SK-N-SH treated with all-trans-retinoic acid at 6 μM for 48 hours (cell line): ENCODE measurements around the gene DCHS2.

ENCODE experiments used
- ATAC-seq: fragments of 200-7000 bp; cut with Tn5 transposase; 3 replicates; pipeline ENCODE4 v1.9.1; 2020; ENCODE audit warnings: mild to moderate bottlenecking, moderate library complexity
- ARNTL ChIP-seq: fragments of 450-650 bp; formaldehyde crosslinking; IDR thresholded peaks from 2 replicates; pipeline ENCODE4 v1.5.0; 2020; ENCODE audit warnings: low read depth, mild to moderate bottlenecking, moderate library complexity, borderline replicate concordance
- BACH2 ChIP-seq: fragments of 250-450 bp; sonication (Bioruptor Pico); IDR thresholded peaks from 2 replicates; pipeline ENCODE4 v1.9.0; 2021; ENCODE audit warnings: mild to moderate bottlenecking, borderline replicate concordance
- CSDC2 ChIP-seq: fragments of 250-450 bp; sonication (Bioruptor Pico); IDR thresholded peaks from 2 replicates; pipeline ENCODE4 v1.5.0; 2020; ENCODE audit warnings: mild to moderate bottlenecking, moderate library complexity
- CSRNP3 ChIP-seq: fragments of 250-450 bp; sonication (Bioruptor Pico); IDR thresholded peaks from 2 replicates; pipeline ENCODE4 v1.5.1; 2021; ENCODE audit warnings: mild to moderate bottlenecking, moderate library complexity
- ESRRG ChIP-seq: fragments of 250-450 bp; sonication (Bioruptor Pico); IDR thresholded peaks from 2 replicates; pipeline ENCODE4 v1.6.1; 2021; ENCODE audit warnings: mild to moderate bottlenecking
- GLIS3 ChIP-seq: fragments of 250-450 bp; sonication (Bioruptor Pico); IDR thresholded peaks from 2 replicates; pipeline ENCODE4 v1.5.0; 2020; ENCODE audit warnings: mild to moderate bottlenecking, moderate library complexity
- ISL1 ChIP-seq: fragments of 250-450 bp; sonication (Bioruptor Pico); IDR thresholded peaks from 2 replicates; pipeline ENCODE4 v2.1.2; 2022; ENCODE audit warnings: mild to moderate bottlenecking, moderate library complexity
- OSR1 ChIP-seq: fragments of 250-450 bp; sonication (Bioruptor Pico); IDR thresholded peaks from 2 replicates; pipeline ENCODE4 v1.8.0; 2022; ENCODE audit warnings: moderate library complexity, mild to moderate bottlenecking, inconsistent platforms
- POU6F1 ChIP-seq: fragments of 250-450 bp; sonication (Bioruptor Pico); IDR thresholded peaks from 2 replicates; pipeline ENCODE4 v1.8.0; 2021; ENCODE audit warnings: low read depth, mild to moderate bottlenecking, moderate library complexity, borderline replicate concordance
- PPARA ChIP-seq: fragments of 250-450 bp; sonication (Bioruptor Pico); IDR thresholded peaks from 2 replicates; pipeline ENCODE4 v1.5.0; 2020; ENCODE audit warnings: mild to moderate bottlenecking, borderline replicate concordance
- RARB ChIP-seq: fragments of 250-450 bp; sonication (Bioruptor Pico); IDR thresholded peaks from 2 replicates; pipeline ENCODE4 v1.8.0; 2021; ENCODE audit warnings: mild to moderate bottlenecking, moderate library complexity
- SNAI2 ChIP-seq: fragments of 250-450 bp; sonication (Bioruptor Pico); IDR thresholded peaks from 2 replicates; pipeline ENCODE4 v1.5.0; 2020; ENCODE audit warnings: mild to moderate bottlenecking, moderate library complexity
- TCF4 ChIP-seq: fragments of 250-450 bp; sonication (Bioruptor Pico); IDR thresholded peaks from 2 replicates; pipeline ENCODE4 v1.8.0; 2021; ENCODE audit warnings: mild to moderate bottlenecking, moderate library complexity, borderline replicate concordance
- TOX ChIP-seq: fragments of 250-450 bp; sonication (Bioruptor Pico); IDR thresholded peaks from 2 replicates; pipeline ENCODE4 v1.8.0; 2021; ENCODE audit warnings: mild to moderate bottlenecking, moderate library complexity, borderline replicate concordance
- ZC3H10 ChIP-seq: fragments of 250-450 bp; sonication (Bioruptor Pico); IDR thresholded peaks from 2 replicates; pipeline ENCODE4 v1.5.1; 2021; ENCODE audit warnings: mild to moderate bottlenecking, moderate library complexity
- ZFP3 ChIP-seq: fragments of 250-450 bp; sonication (Bioruptor Pico); IDR thresholded peaks from 2 replicates; pipeline ENCODE4 v1.5.0; 2020; ENCODE audit warnings: mild to moderate bottlenecking, moderate library complexity
- ZFP30 ChIP-seq: fragments of 450-650 bp; formaldehyde crosslinking; IDR thresholded peaks from 2 replicates; pipeline ENCODE4 v1.5.0; 2022; ENCODE audit warnings: mild to moderate bottlenecking, moderate library complexity
- ZNF565 ChIP-seq: fragments of 450-650 bp; formaldehyde crosslinking; conservative IDR thresholded peaks from 2 replicates; pipeline ENCODE4 v1.5.0; 2020; ENCODE audit warnings: low read depth, mild to moderate bottlenecking, moderate library complexity
- ZNF70 ChIP-seq: fragments of 450-650 bp; formaldehyde crosslinking; IDR thresholded peaks from 2 replicates; pipeline ENCODE4 v1.5.0; 2020; ENCODE audit warnings: mild to moderate bottlenecking, moderate library complexity
- ZNF8 ChIP-seq: fragments of 450-650 bp; formaldehyde crosslinking; IDR thresholded peaks from 2 replicates; pipeline ENCODE4 v1.5.0; 2020; ENCODE audit warnings: mild to moderate bottlenecking, moderate library complexity
- TF ChIP-seq, protein P1 (sequence below): fragments of 250-450 bp; sonication (Bioruptor Pico); IDR thresholded peaks from 2 replicates; pipeline ENCODE4 v1.5.0; 2020; ENCODE audit warnings: mild to moderate bottlenecking, moderate library complexity
- TF ChIP-seq, protein P2 (sequence below): fragments of 250-450 bp; sonication (Bioruptor Pico); IDR thresholded peaks from 2 replicates; pipeline ENCODE4 v1.8.0; 2020; ENCODE audit warnings: mild to moderate bottlenecking, moderate library complexity, borderline replicate concordance
- TF ChIP-seq, protein P3 (sequence below): fragments of 250-450 bp; sonication (Bioruptor Pico); IDR thresholded peaks from 2 replicates; pipeline ENCODE4 v1.5.1; 2020; ENCODE audit warnings: low read depth, mild to moderate bottlenecking, moderate library complexity

Gene DCHS2

GRCh38 chr4:154414796-154415195 lies 76.8 kb downstream of the DCHS2 start:
- no peak for ATAC-seq
- no peak for TF ChIP-seq ZNF70 (CRISPR knock-in tag)
- no peak for TF ChIP-seq RARB
- no peak for TF ChIP-seq GLIS3
- TF ChIP-seq, protein P1, sequence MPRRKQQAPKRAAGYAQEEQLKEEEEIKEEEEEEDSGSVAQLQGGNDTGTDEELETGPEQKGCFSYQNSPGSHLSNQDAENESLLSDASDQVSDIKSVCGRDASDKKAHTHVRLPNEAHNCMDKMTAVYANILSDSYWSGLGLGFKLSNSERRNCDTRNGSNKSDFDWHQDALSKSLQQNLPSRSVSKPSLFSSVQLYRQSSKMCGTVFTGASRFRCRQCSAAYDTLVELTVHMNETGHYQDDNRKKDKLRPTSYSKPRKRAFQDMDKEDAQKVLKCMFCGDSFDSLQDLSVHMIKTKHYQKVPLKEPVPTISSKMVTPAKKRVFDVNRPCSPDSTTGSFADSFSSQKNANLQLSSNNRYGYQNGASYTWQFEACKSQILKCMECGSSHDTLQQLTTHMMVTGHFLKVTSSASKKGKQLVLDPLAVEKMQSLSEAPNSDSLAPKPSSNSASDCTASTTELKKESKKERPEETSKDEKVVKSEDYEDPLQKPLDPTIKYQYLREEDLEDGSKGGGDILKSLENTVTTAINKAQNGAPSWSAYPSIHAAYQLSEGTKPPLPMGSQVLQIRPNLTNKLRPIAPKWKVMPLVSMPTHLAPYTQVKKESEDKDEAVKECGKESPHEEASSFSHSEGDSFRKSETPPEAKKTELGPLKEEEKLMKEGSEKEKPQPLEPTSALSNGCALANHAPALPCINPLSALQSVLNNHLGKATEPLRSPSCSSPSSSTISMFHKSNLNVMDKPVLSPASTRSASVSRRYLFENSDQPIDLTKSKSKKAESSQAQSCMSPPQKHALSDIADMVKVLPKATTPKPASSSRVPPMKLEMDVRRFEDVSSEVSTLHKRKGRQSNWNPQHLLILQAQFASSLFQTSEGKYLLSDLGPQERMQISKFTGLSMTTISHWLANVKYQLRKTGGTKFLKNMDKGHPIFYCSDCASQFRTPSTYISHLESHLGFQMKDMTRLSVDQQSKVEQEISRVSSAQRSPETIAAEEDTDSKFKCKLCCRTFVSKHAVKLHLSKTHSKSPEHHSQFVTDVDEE (CRISPR knock-in tag), result no peak
- no peak for TF ChIP-seq ZFP30 (CRISPR knock-in tag)
- TF ChIP-seq TOX (CRISPR knock-in tag), result no peak
- TF ChIP-seq, protein P2, sequence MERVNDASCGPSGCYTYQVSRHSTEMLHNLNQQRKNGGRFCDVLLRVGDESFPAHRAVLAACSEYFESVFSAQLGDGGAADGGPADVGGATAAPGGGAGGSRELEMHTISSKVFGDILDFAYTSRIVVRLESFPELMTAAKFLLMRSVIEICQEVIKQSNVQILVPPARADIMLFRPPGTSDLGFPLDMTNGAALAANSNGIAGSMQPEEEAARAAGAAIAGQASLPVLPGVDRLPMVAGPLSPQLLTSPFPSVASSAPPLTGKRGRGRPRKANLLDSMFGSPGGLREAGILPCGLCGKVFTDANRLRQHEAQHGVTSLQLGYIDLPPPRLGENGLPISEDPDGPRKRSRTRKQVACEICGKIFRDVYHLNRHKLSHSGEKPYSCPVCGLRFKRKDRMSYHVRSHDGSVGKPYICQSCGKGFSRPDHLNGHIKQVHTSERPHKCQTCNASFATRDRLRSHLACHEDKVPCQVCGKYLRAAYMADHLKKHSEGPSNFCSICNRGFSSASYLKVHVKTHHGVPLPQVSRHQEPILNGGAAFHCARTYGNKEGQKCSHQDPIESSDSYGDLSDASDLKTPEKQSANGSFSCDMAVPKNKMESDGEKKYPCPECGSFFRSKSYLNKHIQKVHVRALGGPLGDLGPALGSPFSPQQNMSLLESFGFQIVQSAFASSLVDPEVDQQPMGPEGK (CRISPR knock-in tag), result no peak
- TF ChIP-seq, all 23 proteins: peak for 0

GRCh38 chr4:154414371-154414770 lies 77.2 kb downstream of the DCHS2 start:
- no peak for TF ChIP-seq ZC3H10 (CRISPR knock-in tag)
- TF ChIP-seq TOX (CRISPR knock-in tag), result no peak
- TF ChIP-seq BACH2 (CRISPR knock-in tag), result no peak
- no peak for TF ChIP-seq CSDC2 (CRISPR knock-in tag)
- no peak for TF ChIP-seq ISL1 (CRISPR knock-in tag)
- TF ChIP-seq OSR1, result no peak
- no peak for TF ChIP-seq ZNF70 (CRISPR knock-in tag)
- TF ChIP-seq PPARA (CRISPR knock-in tag), result no peak
- no peak for TF ChIP-seq CSRNP3 (CRISPR knock-in tag)
- TF ChIP-seq, protein P2 (CRISPR knock-in tag), result no peak
- no peak for TF ChIP-seq ARNTL (CRISPR knock-in tag)
- no peak for TF ChIP-seq SNAI2 (CRISPR knock-in tag)
- no peak for TF ChIP-seq GLIS3
- TF ChIP-seq RARB, result no peak
- no peak for TF ChIP-seq ZFP3 (CRISPR knock-in tag)
- no peak for TF ChIP-seq ZFP30 (CRISPR knock-in tag)
- TF ChIP-seq, all 23 proteins: peak for 0
- no peak for ATAC-seq

DNA sequence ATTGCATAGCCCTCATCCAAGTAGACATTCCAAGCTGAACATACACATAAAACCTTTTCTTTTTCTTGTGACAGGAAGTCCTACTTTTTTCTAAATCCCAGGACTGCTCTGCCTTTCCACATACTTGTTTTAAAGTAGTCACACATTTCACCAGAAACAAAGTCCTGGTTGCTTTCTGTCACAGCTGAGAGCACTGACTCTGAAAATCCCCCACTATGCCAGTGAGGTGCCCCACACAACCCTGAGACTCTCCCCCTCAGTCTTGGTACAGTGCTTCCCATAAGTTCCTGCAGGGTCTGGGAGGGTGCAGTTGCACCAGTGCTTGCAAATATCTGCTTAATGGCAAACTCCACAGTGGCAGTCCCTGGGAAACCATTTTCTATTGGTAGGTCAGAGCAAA lies 84.2 kb downstream of the DCHS2 start:
- no peak for TF ChIP-seq TOX (CRISPR knock-in tag)
- TF ChIP-seq PPARA (CRISPR knock-in tag), result no peak
- TF ChIP-seq, protein P3, sequence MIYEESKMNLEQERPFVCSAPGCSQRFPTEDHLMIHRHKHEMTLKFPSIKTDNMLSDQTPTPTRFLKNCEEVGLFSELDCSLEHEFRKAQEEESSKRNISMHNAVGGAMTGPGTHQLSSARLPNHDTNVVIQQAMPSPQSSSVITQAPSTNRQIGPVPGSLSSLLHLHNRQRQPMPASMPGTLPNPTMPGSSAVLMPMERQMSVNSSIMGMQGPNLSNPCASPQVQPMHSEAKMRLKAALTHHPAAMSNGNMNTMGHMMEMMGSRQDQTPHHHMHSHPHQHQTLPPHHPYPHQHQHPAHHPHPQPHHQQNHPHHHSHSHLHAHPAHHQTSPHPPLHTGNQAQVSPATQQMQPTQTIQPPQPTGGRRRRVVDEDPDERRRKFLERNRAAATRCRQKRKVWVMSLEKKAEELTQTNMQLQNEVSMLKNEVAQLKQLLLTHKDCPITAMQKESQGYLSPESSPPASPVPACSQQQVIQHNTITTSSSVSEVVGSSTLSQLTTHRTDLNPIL (CRISPR knock-in tag), result no peak
- no peak for TF ChIP-seq CSRNP3 (CRISPR knock-in tag)
- no peak for TF ChIP-seq ZNF565 (CRISPR knock-in tag)
- no peak for TF ChIP-seq ARNTL (CRISPR knock-in tag)
- TF ChIP-seq ZFP3 (CRISPR knock-in tag), result no peak
- TF ChIP-seq ZNF70 (CRISPR knock-in tag), result no peak
- TF ChIP-seq ZFP30 (CRISPR knock-in tag), result no peak
- TF ChIP-seq ISL1 (CRISPR knock-in tag), result no peak
- TF ChIP-seq ZNF8, result no peak
- TF ChIP-seq ESRRG (CRISPR knock-in tag), result no peak
- TF ChIP-seq TCF4 (CRISPR knock-in tag), result no peak
- TF ChIP-seq POU6F1 (CRISPR knock-in tag), result no peak
- no peak for TF ChIP-seq BACH2 (CRISPR knock-in tag)
- ATAC-seq, result no peak
